Measurements from ENCODE around the gene AMBP.
A peak's percentile ranks its signal among the peaks of the same experiment; 100 is the strongest.
"Not testable (repeated sequence)": the region's sequence is repeated elsewhere in the genome, so short reads cannot be mapped to it uniquely, and the experiment has no call there.

Gene AMBP

GRCh38 chr9:114047717-114048116, 30.4 kb downstream of the AMBP start:
- no peaks in the 10 kb centered on the region for H3K79me2 ChIP-seq (ENCODE audit: insufficient read depth, low read length)
- no peaks in the 10 kb centered on the region for H3K9me2 ChIP-seq (replicated peaks; ENCODE audit: low read depth, low read length)
- H3K4me1 ChIP-seq (ENCODE audit: insufficient read depth, low read length, poor library complexity, severe bottlenecking), result no peaks in the 10 kb centered on the region
- no peak overlapping the region for H3K9ac ChIP-seq (ENCODE audit: low read depth, low read length, poor library complexity, severe bottlenecking)
- H4K20me1 ChIP-seq (ENCODE audit: insufficient read depth, low read length, poor library complexity, severe bottlenecking), result no peaks in the 10 kb centered on the region
- H3F3A ChIP-seq (ENCODE audit: low read depth), result no peaks in the 10 kb centered on the region
- no peak overlapping the region for H2AFZ ChIP-seq (ENCODE audit: low read length)
- peaks cover 45% of the 10 kb centered on the region; the same call in 1 of the 2 replicates for H3K36me3 ChIP-seq (ENCODE audit: insufficient read depth, low read length)
- H3K9me3 ChIP-seq (ENCODE audit: insufficient read depth, low read depth, low read length), result no peaks in the 10 kb centered on the region
- no peaks in the 10 kb centered on the region for H3K27me3 ChIP-seq (ENCODE audit: insufficient read depth, low read length, poor library complexity, severe bottlenecking)
- no peak for TF ChIP-seq EZH2phosphoT487 (IDR thresholded peaks at IDR 0.05; ENCODE audit: borderline replicate concordance)
- TF ChIP-seq CTCF (conservative IDR thresholded peaks at IDR 0.05; ENCODE audit: low read length), result peak; percentile 39
- no peak overlapping the region for H3K4me2 ChIP-seq (ENCODE audit: low read depth, low read length, poor library complexity, severe bottlenecking)
- H3K4me3 ChIP-seq (ENCODE audit: low read length, poor library complexity, severe bottlenecking), result no peak overlapping the region

GRCh38 chr9:114046875-114047274, 31.2 kb downstream of the AMBP start:
- no peaks in the 10 kb centered on the region for H3K9me2 ChIP-seq (replicated peaks; ENCODE audit: low read depth, low read length)
- no peaks in the 10 kb centered on the region for H3K79me2 ChIP-seq (ENCODE audit: insufficient read depth, low read length)
- no peak overlapping the region for H3K4me3 ChIP-seq (ENCODE audit: low read length, poor library complexity, severe bottlenecking)
- TF ChIP-seq EZH2phosphoT487 (IDR thresholded peaks at IDR 0.05; ENCODE audit: borderline replicate concordance) (no peak), CTCF (conservative IDR thresholded peaks at IDR 0.05; ENCODE audit: low read length) (no peak)
- H3K9ac ChIP-seq (ENCODE audit: low read depth, low read length, poor library complexity, severe bottlenecking), result no peak overlapping the region
- H3K9me3 ChIP-seq (ENCODE audit: insufficient read depth, low read depth, low read length), result no peaks in the 10 kb centered on the region
- H2AFZ ChIP-seq (ENCODE audit: low read length), result no peak overlapping the region
- H3K27me3 ChIP-seq (ENCODE audit: insufficient read depth, low read length, poor library complexity, severe bottlenecking), result no peaks in the 10 kb centered on the region
- no peaks in the 10 kb centered on the region for H3K4me1 ChIP-seq (ENCODE audit: insufficient read depth, low read length, poor library complexity, severe bottlenecking)
- no peaks in the 10 kb centered on the region for H3F3A ChIP-seq (ENCODE audit: low read depth)
- H4K20me1 ChIP-seq (ENCODE audit: insufficient read depth, low read length, poor library complexity, severe bottlenecking), result no peaks in the 10 kb centered on the region
- H3K4me2 ChIP-seq (ENCODE audit: low read depth, low read length, poor library complexity, severe bottlenecking), result no peak overlapping the region
- peaks cover 41% of the 10 kb centered on the region; the same call in 1 of the 2 replicates for H3K36me3 ChIP-seq (ENCODE audit: insufficient read depth, low read length)

GRCh38 chr9:114046237-114046755, 31.8 kb downstream of the AMBP start:
- Histone ChIP-seq H3F3A (ENCODE audit: low read depth) (no peaks in the 10 kb centered on the region), H3K27me3 (ENCODE audit: insufficient read depth, low read length, poor library complexity, severe bottlenecking) (no peaks in the 10 kb centered on the region), H3K4me1 (ENCODE audit: insufficient read depth, low read length, poor library complexity, severe bottlenecking) (no peaks in the 10 kb centered on the region), H3K9ac (ENCODE audit: low read depth, low read length, poor library complexity, severe bottlenecking) (no peak overlapping the region), H4K20me1 (ENCODE audit: insufficient read depth, low read length, poor library complexity, severe bottlenecking) (no peaks in the 10 kb centered on the region), H2AFZ (ENCODE audit: low read length) (no peak overlapping the region), H3K9me3 (ENCODE audit: insufficient read depth, low read depth, low read length) (no peaks in the 10 kb centered on the region), H3K9me2 (replicated peaks; ENCODE audit: low read depth, low read length) (no peaks in the 10 kb centered on the region), H3K79me2 (ENCODE audit: insufficient read depth, low read length) (no peaks in the 10 kb centered on the region), H3K36me3 (ENCODE audit: insufficient read depth, low read length) (peaks cover 35% of the 10 kb centered on the region; the same call in 1 of the 2 replicates), H3K4me2 (ENCODE audit: low read depth, low read length, poor library complexity, severe bottlenecking) (no peak overlapping the region), H3K4me3 (ENCODE audit: low read length, poor library complexity, severe bottlenecking) (no peak overlapping the region)
- no peak for TF ChIP-seq CTCF (conservative IDR thresholded peaks at IDR 0.05; ENCODE audit: low read length)
- TF ChIP-seq EZH2phosphoT487 (IDR thresholded peaks at IDR 0.05; ENCODE audit: borderline replicate concordance), result no peak

- not testable (repeated sequence) for H3K9me3 ChIP-seq (ENCODE audit: insufficient read depth, low read depth, low read length); H3K9me2 ChIP-seq (replicated peaks; ENCODE audit: low read depth, low read length); H3K4me2 ChIP-seq (ENCODE audit: low read depth, low read length, poor library complexity, severe bottlenecking); H3F3A ChIP-seq (ENCODE audit: low read depth); H3K27me3 ChIP-seq (ENCODE audit: insufficient read depth, low read length, poor library complexity, severe bottlenecking); H3K4me1 ChIP-seq (ENCODE audit: insufficient read depth, low read length, poor library complexity, severe bottlenecking); H4K20me1 ChIP-seq (ENCODE audit: insufficient read depth, low read length, poor library complexity, severe bottlenecking); H2AFZ ChIP-seq (ENCODE audit: low read length); H3K4me3 ChIP-seq (ENCODE audit: low read length, poor library complexity, severe bottlenecking); H3K79me2 ChIP-seq (ENCODE audit: insufficient read depth, low read length); H3K9ac ChIP-seq (ENCODE audit: low read depth, low read length, poor library complexity, severe bottlenecking)
- peaks cover 23% of the 10 kb centered on the region; the same call in 1 of the 2 replicates for H3K36me3 ChIP-seq (ENCODE audit: insufficient read depth, low read length)
Observed at GRCh38 chr9:114043660-114044059, 34.4 kb downstream of the AMBP start.
